HG02870 (cell line): ENCODE data around the gene INPP5B.

ENCODE experiments used
- ATAC-seq: cut with Tn5 transposase; IDR thresholded peaks from one replicate; pipeline ENCODE4 v1.9.1; 2021; ENCODE audit warnings: mild to moderate bottlenecking, moderate library complexity; ENCODE audit not compliant: unreplicated experiment

INPP5B gene

DNA sequence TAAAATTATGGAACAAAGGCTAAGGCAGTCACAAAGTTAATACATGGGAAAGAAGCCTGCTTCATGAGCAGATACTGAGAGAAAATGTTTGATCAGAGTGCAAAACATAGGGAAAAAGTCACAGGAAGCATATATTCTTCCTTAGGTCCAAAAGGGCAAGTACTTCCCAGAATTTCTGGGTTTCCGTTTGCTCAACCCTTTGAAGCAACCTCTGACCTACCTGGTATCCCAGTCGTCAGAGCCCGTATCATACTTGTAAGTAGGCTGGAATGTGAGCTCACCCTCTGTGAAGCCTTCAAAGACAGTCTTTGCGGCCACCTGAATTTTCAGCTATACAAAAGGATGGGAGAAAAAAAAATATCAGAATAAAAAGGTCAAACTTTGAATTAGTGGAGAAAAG is 67.0 kb downstream of the INPP5B start:
- no peak for ATAC-seq

DNA sequence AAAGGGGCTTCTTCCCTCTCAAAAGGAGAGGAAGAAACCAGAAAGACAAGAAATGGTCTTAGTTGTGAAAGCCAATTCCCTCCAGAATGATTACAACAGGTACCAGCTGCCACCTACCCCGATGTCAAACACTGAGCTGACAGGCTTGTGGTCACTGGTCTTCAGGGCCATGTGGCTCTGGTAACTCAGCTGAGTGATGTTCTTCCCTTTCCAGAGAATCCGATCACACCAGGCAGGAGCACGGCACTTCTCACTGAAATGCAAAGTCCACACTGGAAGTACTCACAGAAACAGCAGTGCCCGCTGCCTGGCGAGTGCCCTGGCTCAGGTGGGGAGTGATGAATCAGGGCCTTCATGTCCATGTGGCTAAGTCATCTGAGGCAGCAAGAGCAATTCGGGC is 68.8 kb downstream of the INPP5B start:
- ATAC-seq = no peak

GRCh38 chr1:37875833-37876232 is 71.0 kb downstream of the INPP5B start:
- ATAC-seq = no peak

- no peak for ATAC-seq
Measured at GRCh38 chr1:37872692-37873091, 74.2 kb downstream of the INPP5B start.

DNA sequence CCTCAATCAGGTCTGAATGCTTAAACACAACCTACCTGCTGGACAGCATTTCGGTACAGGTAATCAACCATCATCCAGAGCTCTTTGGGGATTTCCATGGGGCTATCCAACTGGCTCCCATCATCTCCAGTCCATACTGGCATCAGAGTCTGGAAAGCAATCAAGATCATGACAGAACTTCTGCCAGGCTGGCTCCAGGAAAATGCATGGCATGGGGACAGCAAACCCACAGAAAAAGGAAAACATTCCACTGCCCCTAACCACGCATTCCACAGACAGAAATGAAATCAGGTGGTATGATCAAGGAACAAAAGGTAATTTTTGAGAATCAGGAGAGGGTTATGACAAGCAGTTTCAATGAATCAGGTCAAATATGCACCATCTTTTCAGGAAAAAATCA is 78.4 kb downstream of the INPP5B start:
- ATAC-seq = no peak

- ATAC-seq = no peak
Measured at GRCh38 chr1:37867784-37868183, 79.1 kb downstream of the INPP5B start.

GRCh38 chr1:37866491-37866890 is 80.4 kb downstream of the INPP5B start:
- no peak for ATAC-seq

GRCh38 chr1:37865348-37866120 is 81.3 kb downstream of the INPP5B start:
- ATAC-seq = no peak

DNA sequence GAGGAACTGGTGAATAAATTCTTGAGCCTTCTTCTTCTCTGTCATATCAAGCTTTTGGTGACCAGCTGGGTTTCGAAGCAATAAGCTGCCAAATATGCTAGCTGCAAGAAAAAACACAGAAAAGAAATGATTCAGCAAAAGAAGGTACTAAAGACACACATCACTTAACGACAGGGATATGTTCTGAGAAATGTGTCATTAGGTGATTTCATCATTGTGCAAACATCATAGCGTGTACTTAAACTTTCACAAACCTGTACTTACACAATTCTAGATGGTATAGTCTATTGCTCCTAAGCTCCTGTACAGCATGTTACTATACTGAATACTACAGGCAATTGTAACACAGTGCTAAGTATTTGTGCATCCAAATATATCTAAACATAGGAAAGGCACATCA is 84.5 kb downstream of the INPP5B start:
- no peak for ATAC-seq

GRCh38 chr1:37861151-37861550 is 85.7 kb downstream of the INPP5B start:
- no peak for ATAC-seq

- ATAC-seq = no peak
Measured at GRCh38 chr1:37860346-37860666, 86.5 kb downstream of the INPP5B start.

GRCh38 chr1:37859507-37860345 is 87.1 kb downstream of the INPP5B start, which contains the start of gene MTF1:
MTF1 (minus strand) TSS chr1:37859592; CDS start chr1:37857658, 1,934 bp downstream.
- peak; percentile 89 for ATAC-seq

- ATAC-seq = no peak
Measured at GRCh38 chr1:37858931-37859506, 87.8 kb downstream of the INPP5B start.

- ATAC-seq = no peak
Measured at GRCh38 chr1:37854406-37854805, 92.4 kb downstream of the INPP5B start.

DNA sequence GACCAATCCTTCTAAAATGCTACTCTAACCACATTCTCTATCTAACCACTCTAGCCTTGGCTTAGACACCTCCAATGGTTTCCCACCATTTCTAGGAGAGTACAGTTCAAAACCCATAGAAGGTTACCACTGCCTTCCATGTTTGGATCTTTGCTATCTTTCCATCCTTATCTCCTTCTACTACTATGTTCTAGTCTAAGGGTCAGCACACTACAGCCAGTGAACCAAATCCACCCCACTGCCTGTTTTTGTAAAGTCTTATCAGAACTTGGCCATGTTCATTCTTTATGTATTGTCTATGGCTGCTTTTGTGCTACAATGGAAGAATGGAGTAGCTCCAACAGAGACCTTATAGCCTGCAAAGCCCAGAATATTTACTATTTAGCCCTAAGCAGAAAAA is 93.7 kb downstream of the INPP5B start:
- no peak for ATAC-seq

DNA sequence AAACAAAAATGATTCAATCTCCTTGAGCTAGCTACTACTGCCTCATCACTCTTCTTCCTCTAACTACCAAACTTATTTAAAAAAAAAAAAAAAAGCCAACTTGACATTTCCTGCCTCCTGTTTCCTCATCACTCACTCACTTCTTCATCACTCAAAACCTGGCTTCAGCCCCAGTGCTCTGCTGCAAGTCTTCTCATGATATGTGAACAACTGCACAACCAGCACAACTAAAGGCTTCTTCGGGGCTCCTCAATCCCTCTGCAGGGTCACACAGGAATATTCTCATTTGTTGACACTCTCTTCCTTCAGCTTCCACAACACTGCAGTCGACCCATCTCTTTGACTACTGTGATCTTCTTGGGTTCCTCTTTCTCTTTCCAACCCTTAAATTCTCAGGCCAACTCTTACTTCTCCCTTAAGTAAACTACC is 95.1 kb downstream of the INPP5B start:
- no peak for ATAC-seq

- no peak for ATAC-seq
Measured at GRCh38 chr1:37851262-37851661, 95.6 kb downstream of the INPP5B start.

DNA sequence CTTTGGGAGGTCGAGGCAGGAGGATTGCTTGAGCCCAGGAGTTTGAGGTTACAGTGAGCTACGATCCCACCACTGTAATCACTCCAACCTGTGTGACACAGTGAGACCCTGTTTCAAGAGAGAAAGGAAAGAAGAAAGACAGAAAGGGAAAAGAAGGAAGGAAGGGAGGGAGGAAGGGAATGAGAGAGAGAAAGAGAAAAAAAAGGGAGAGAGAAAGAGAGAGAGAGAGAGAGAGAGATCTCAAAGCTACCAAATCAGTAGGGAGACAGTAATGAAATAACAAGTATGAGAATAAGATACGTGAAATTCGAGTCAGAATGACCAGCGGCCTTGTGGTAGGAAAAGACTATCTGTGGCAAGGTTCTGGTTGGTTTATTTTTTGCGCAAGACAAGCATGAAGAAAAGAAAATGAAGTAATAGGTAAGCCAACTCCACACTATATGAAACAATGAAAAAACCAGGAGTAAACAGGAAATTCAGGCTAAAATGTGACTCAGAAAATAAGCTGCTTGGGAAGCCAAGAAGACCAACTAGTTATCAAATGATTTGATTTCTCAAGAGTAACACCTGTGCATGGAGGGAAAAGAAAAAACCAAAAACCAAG is 96.4 kb downstream of the INPP5B start:
- no peak for ATAC-seq

DNA sequence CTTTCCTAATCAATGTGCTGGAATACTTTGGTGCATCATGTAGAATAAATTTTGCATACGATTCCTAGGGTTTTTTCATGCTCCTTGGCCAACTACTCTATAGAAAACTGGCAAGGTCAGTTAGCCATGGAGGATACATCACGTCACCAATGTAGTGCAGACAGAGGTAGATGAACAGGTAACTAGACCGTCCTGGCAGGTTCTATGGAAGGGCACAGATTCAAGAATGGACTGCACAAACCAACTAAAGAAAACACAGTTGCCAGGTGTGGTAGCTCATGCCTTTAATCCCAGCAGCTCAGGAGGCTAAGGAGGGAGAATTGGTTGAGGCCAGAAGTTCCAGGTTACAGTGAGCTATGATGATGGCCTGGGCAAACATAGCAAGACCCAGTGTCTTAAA is 97.4 kb downstream of the INPP5B start:
- ATAC-seq = no peak

DNA sequence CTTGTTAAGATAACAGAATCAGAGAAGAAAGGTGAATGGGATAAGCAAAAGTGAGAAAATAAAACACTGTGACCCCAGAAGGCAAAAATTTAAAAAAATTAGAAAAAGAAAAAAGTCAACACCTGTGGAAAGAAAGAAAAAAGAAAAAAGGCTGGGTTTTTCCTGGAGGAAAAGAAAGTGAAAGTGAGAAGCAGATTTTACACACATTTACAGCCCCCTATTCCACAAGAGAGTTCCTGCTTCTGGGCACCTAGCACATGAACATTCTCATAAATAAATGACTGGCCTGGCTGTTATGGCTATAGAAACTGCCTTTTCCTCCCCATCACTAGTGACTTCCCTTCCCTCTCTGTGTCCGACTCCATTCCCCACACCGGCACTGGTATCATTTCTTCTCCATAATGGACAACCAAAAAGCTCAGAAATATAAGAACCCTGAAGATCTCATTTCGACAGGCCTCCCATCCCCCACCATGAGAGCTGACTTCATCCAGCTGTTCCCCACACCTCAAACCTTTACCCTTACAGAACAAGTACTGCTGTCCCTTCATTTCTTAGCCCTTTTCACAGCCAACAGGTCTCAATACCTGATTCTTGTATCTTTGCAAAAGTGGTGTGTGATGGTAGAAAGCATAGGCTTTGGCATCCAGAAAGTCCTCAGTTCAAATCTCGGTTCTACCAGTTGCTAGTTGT is 100.1 kb downstream of the INPP5B start:
- ATAC-seq = no peak

- no peak for ATAC-seq
Measured at GRCh38 chr1:37845786-37846185, 101.1 kb downstream of the INPP5B start.
